KOPT-K1 (cell line): Measurements from ENCODE around the gene SLC22A8.

Source experiments
- H3K27ac ChIP-seq: fragments of 200-600 bp; sonication (generic); 2 replicates; pipeline ENCODE4 v1.5.1; 2016; ENCODE audit warnings: antibody characterized with exemption, mild to moderate bottlenecking, low read depth, low read length; ENCODE audit not compliant: poor library complexity, severe bottlenecking
- H3K36me3 ChIP-seq: fragments of 200-600 bp; sonication (generic); 2 replicates; pipeline ENCODE4 v1.5.1; 2017; ENCODE audit warnings: antibody characterized with exemption, mild to moderate bottlenecking, low read length, moderate library complexity; ENCODE audit not compliant: insufficient read depth
- H3K9me3 ChIP-seq: fragments of 200-600 bp; sonication (generic); 2 replicates; pipeline ENCODE4 v1.5.1; 2017; ENCODE audit warnings: antibody characterized with exemption, low read length, mild to moderate bottlenecking; ENCODE audit not compliant: insufficient read depth, poor library complexity, severe bottlenecking

Gene SLC22A8

DNA sequence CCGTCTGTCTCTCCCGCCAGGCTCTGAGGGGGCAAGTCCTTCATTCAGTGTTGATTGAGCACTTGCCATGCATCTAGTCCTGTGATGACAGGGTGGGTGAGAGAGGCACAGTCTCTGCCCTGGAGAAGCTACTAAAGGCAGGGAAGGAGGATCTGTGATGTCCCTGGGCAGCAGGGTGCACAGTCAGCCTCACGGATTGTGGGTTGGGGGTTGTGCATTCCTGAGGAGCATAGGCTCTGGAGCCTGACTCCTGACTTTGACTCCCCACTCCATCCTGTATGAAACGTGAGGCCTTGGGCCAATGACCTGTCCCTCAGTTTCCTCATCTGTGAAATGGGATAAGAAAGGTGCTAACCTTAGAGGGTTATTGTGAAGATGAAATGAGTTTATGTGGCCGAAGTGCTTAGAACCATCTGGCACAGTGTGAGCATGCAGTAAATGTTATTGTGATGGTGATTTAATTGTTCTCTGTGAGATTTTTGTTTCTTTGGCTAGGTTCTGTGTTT, 4.7 kb downstream of the SLC22A8 start:
- Histone ChIP-seq H3K27ac (no peak overlapping the region), H3K36me3 (no peaks in the 10 kb centered on the region), H3K9me3 (no peaks in the 10 kb centered on the region)

DNA sequence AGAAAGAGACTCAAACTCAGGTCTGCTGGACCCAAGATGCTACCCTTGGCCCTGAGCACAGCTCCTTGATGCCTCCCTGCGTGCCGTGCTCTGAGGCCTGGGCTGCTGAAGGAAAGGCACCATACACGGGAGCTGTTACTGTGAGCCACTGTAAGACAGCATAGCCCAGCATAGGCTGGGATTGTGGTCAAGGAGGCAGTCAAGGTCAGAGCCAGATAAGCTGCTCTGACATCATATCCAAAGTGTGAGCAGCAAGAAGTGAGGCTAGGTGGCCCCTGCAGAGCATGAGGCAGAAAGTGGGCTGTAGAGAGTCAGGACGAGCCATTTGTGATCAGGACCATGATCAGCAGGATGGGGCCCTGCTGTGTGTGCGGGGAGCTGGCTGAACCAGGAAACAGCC, 7.7 kb downstream of the SLC22A8 start:
- H3K9me3 ChIP-seq: no peaks in the 10 kb centered on the region
- no peaks in the 10 kb centered on the region for H3K36me3 ChIP-seq
- H3K27ac ChIP-seq: no peak overlapping the region

DNA sequence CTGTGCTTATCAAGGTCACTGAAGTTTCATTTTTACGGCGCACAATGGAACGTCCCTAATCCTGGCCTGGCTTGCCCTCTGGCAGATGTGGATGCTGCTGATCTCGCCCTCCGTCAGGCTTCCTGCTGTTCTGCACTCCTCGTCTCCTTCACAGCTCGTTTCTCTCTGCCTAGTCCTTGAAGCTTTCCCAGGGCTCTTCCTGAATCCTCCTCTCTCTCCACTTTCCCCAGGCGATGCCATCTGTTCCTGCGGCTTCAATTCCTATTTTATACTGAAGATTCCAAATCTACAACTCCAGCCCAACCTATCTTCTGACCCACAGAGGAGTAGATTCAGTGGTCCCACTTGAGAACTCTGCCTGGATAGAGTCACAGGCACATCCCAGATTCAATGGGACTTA, 14.2 kb downstream of the SLC22A8 start:
- Histone ChIP-seq H3K36me3 (no peaks in the 10 kb centered on the region), H3K27ac (no peak overlapping the region), H3K9me3 (no peaks in the 10 kb centered on the region)

DNA sequence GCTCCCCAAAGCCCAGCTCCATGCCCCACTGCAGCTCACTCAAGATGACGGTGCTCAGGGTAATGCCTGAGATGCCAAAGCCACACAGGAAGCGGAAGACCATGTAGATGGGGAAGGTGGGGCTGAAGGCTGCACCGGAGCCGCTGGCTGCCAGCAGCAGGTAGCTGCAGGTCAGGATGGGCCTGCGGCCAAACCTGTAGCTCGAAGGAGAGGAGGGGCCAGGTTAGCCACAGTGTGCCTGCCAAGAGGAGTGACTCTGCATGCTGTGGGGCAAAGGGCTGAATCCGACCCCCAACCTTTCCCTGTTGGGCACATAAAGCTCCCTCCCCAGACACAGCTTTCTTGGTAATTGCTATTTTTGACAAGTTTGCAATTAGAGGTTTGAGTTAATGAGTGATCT, 16.0 kb downstream of the SLC22A8 start:
- no peaks in the 10 kb centered on the region for H3K9me3 ChIP-seq
- no peaks in the 10 kb centered on the region for H3K36me3 ChIP-seq
- H3K27ac ChIP-seq: no peak overlapping the region

DNA sequence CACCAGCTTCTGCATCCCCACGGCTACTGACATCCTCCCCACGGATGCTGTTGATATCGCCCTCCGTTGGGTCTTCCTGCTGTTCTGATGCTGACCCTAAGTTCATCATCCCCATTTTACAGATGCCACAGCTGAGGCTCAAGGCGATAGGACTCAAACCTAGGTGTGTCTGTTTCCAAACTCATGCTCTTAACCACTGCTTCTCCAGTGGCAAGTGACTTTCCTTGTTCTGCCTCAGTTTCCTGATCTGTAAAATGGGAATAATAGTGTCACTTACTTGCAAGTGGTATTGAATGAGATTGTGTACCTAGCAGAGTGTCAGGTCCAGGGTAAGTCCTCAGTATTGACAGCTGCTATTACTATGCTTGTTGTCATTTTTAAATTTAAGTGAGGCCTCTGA, 16.5 kb downstream of the SLC22A8 start:
- Histone ChIP-seq H3K27ac (no peak overlapping the region), H3K36me3 (no peaks in the 10 kb centered on the region), H3K9me3 (no peaks in the 10 kb centered on the region)

DNA sequence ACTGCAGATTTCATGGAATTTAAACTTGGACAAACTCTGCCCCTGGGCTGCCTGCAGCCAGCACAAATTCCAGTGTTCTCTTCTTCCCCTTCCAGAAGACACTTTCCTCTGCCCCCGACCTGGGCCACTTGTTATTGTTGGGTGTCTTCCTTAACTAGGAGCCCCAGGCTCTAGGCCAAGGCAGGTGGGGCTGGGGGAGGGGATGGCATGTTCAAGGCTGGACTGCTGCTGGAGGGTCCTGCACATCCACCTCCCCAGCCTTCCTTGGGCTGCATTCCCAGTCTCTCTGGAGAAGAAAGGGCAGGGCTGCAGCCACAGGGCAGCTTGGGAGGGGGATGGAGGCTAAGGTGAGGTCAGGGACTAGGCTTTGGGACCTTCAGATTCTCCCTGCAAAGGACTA, 19.4 kb downstream of the SLC22A8 start:
- H3K9me3 ChIP-seq: no peaks in the 10 kb centered on the region
- no peak overlapping the region for H3K27ac ChIP-seq
- H3K36me3 ChIP-seq: no peaks in the 10 kb centered on the region

DNA sequence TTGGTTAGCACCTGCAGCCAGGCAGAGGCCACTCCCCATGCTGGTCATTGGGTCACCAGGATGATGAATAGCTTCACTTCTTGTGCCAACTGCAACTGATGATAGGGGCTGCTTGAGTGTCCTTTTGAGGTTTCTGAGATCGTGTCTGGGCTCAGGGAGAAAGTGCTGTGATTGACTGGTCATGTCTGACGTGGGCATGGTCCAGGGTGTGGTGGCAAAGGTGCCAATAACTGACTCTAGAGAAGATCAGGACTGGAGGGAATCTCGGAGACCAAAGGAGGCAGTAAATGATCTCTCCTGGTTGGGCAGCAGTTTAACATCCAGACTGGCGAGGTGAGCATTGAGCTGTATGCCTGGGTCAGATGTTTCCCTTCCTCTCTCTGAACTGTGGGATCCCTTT, 20.9 kb downstream of the SLC22A8 start:
- no peaks in the 10 kb centered on the region for H3K36me3 ChIP-seq
- no peaks in the 10 kb centered on the region for H3K9me3 ChIP-seq
- H3K27ac ChIP-seq: no peak overlapping the region

DNA sequence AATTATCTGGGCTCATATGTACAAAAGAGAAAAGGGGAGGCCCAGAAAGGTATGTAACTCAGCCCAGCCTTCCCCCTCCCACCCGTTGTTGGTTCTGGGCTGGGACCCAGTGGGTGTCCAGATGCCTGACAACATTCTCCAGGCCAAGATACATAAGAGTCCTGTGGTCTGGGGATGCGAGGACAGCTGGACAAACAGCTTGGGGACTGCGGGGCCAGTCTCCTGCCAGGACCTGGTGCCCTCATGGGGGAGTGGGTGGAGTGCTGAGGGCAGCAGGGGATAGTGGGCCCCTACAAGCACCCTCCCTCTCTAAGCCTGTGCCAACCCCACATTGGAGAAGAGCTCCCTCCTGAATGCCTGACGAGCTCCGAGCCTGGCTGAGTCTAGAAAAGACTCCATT, 27.4 kb downstream of the SLC22A8 start:
- Histone ChIP-seq H3K9me3 (no peaks in the 10 kb centered on the region), H3K36me3 (no peaks in the 10 kb centered on the region), H3K27ac (no peak overlapping the region)

DNA sequence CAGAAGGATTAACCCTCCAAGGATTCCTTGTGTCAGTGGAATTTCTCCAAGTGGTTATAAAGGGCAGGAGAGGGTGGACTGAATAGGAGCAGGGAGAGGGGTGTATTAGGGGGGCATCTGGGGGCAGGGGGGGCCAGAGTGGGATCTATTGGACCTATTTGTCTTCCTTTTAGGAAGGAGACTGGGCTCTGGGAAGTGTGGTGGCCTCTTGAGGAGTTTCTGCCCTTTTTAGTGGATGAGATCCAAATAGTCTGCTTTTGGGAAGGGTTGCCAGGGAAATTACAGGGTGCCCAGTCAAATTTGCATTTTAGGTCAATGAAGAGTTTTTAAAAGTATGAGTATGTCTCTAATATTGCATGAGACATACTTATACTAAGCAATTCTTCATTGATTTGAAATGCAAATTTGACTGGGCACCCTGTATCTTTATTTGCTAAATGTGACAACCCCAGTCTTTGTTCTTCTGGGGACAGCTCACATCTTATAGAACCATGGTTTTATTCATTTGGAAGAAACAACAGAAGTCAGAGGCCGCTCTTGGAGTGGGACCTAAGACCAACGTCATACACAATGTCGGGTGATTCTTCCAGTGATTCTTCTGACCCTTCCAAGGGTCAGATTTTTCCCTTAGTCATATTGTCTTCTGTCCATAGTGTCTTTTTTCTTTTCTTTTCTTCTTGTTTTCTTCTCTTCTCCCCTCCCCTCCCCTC, 30.4 kb downstream of the SLC22A8 start:
- H3K9me3 ChIP-seq: no peaks in the 10 kb centered on the region
- H3K36me3 ChIP-seq: no peaks in the 10 kb centered on the region
- no peak overlapping the region for H3K27ac ChIP-seq

DNA sequence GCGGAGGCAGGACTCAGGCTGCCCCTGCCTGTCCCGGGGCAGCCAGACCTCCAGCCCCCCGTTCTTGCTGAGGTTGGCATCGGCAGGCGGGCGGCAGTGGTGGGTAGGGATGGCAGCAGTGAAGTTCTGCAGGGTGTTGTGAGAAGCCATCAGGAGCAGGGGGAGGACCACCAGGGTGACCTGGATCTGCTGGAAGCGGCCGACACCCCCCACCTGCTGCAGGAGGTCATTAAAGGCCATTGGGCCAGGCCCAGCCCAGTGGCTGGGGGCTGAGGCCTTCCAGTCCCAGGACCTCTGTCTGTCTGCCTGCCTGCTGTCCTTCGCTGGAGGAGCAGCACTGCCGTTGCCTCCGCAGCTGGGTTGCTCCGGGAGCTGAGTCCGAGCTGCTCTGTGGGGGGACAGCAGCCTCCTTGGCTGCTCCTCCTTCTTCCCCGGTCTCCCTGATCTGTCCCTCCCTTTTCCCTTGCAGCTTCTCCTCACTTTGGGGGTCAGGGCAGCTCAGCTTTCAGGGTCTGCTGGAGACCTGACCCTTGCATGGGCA, 31.1 kb downstream of the SLC22A8 start, which contains the start of gene SLC22A6:
SLC22A6 (minus strand) TSS at position 517 of the 541 bp plus-strand sequence; CDS start at position 240, 277 bp downstream.
- Histone ChIP-seq H3K9me3 (no peaks in the 10 kb centered on the region), H3K27ac (no peak within 1 kb of the TSS), H3K36me3 (no peaks in the 10 kb centered on the region)

DNA sequence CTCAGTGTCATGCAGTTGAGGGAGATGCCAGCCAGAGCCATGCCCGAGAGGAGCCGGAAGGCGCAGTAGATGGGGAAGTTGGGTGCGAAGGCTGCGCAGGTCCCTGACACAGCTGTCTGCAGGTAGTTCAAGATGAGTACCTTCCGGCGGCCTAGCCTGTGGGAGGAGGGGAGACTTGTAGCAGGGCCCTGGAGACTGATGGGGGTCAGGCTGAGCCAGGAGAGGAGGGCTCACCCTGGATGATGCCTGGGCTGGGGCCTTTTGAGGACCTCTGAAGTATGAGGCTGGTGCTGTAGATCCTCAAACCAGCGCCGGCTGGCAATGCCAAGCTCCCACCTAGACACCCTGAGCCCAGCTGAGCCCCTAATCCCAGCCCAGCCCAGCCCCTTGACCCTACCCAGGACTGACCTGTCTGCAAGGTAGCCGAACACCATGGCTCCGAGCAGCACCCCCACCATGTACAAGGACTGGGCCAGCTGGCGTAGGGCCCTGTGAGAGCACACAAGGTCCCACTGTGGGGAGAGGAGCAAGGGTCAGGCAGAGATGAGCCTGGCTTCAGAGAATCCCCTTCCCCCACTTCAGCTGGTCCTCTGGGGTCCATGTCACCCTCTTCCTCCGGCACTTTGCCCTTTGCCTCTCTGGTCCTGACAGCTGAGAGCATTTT, 32.0 kb downstream of the SLC22A8 start:
- Histone ChIP-seq H3K9me3 (no peaks in the 10 kb centered on the region), H3K36me3 (no peaks in the 10 kb centered on the region), H3K27ac (no peak overlapping the region)

DNA sequence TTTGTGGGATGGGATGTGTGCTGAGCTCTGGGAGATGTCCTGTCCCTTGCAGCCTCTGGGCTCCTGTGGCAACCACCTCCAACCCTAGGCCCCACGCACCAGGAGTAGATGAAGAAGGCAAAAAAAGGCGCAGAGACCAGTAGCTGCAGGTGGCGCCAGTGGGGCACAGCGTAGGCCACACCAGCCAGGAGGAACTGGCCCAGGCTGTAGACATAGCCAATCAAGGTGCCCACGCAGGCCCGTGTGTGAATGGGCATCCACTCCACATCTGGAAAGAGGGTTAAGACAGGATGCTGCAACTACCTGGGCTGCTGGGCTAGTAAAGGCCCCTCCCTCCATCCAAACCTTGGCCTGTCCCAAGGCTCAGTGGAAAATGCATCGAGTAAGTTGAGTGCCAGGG, 33.9 kb downstream of the SLC22A8 start:
- no peak overlapping the region for H3K27ac ChIP-seq
- no peaks in the 10 kb centered on the region for H3K36me3 ChIP-seq
- H3K9me3 ChIP-seq: no peaks in the 10 kb centered on the region

DNA sequence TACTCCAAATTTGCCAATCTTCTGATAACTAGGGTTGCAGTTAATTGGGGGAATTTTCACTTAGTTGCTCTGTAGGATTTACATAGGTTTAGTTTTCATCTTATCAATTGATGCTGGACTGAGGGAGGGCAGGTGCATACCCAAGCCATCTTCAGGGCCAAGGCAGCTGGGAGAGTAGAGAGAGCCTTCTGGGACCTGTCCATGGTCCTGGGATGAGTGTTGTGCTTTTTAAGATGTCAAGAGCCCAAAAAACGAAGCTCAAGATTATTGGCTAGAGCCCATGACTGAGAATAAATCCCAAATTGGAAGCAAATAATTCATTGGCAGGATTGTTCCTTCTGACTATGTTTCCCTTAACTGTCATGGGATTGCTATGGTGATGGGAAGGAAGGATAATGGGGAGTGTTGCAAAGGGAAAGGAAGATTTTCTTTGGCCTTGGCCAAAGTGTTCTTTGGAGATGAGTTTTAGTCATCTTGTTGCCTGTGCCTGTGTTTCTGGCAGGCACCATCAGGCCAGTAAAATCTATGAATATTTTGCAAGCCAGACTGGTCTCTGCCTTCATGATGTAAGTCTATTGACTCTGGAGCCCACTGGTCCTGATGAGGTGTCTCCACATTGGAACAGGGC, 35.4 kb downstream of the SLC22A8 start:
- H3K9me3 ChIP-seq: no peaks in the 10 kb centered on the region
- H3K36me3 ChIP-seq: no peaks in the 10 kb centered on the region
- H3K27ac ChIP-seq: no peak overlapping the region

DNA sequence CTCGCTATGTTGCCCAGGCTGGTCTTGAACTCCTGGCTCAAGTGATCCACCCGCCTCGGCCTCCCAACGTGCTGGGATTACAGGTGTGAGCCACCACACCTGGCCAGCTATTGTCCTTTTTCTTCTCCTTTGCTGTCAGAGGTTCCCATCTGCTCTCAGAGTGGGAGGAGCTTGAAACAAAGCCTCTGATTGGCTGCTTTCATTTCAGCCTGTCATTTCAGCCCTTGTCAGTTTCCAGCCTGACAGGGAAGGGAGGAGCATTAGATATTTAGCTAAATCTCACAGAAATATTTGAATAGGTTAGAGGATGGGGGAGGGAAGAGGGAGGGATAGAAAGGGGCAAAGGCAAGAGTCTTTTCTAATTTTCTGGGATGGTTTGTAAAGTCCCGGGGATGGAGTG, 39.5 kb downstream of the SLC22A8 start:
- Histone ChIP-seq H3K27ac (no peak overlapping the region), H3K36me3 (no peaks in the 10 kb centered on the region), H3K9me3 (no peaks in the 10 kb centered on the region)

DNA sequence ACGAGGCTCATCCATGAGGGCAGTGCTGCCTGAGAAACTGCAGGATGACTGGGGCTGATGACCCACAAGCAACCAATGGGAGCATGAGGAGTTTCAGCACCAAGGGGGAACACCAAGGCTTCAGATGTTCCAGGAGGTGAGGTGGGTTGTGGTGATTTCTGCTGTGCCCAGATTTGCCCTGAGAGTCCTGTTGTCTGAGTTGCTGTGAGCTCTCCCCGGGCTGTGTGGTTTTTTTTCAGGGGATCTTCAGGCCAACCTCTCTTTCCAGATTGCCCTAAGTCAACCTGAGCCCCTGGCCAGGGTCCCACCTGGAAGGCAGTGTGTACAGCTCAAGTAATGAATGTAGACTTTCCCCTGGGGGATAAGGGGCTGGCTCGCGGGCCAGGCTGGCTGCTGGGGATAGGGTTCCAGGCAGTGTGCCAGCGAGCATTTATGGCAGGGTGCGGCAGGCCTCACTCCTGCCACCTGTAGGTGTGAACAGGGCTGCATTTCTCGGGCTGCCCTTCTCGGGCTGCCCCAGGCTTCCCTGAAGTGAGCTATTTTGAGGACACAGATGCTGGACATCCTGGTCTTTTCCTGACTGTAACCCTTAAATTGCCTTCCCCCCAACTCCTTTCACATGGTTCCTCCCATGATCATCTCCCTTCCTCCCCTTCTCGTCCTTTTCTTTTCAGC, 40.7 kb downstream of the SLC22A8 start:
- Histone ChIP-seq H3K27ac (no peak overlapping the region), H3K36me3 (no peaks in the 10 kb centered on the region), H3K9me3 (no peaks in the 10 kb centered on the region)
